Medulla oblongata (tissue), 1 donor: ENCODE measurements around the gene CFAP69.
"Not testable (repeated sequence)": the region's sequence is repeated elsewhere in the genome, so short reads cannot be mapped to it uniquely, and the experiment has no call there.

Source experiments
- DNase-seq: peaks from one replicate; pipeline ENCODE4 v3.0.0-alpha.2; 2015; ENCODE audit errors: extremely low spot score

Gene CFAP69

GRCh38 chr7:90345595-90346335 lies 100.8 kb downstream of the CFAP69 start:
- peak; percentile 43 for DNase-seq

DNA sequence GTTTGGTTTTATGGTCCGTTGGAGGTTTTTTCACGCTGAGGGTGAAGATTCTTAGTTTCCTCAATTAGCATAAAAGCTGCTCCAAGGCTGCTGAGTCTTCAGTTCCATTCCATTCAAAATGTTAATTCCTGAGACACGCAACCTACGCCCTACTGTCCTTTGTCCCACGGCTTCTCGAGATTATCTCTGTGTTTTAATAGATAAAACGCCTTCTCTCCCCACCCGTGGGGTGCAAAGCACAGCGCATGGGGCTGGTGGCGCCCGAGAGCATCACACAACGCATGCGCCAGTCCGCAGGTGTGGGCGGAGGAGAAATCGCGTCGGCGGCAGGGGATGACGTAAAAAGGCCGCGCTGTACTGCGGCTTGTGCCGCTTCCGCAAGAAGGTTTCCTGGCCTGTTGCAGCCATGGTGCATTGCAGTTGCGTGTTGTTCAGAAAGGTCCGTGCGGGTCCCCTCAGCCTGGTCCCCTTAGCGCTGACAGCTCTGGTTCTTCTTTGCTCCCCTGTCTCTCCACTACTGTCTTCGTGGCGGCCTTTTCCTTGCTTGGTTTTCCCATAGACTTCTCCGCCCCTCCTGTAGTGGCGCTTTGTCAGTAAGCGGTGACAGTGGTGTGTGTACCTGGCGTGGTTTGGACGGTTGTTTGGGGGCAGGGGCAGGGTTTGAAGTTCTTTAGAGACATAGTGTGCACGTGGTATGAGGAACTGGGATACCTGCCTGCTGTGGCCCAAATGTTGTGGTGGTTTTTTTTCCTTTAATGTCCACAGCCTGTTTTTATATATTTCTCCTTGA lies 101.6 kb downstream of the CFAP69 start, which contains the start of gene GTPBP10:
Gene GTPBP10, plus strand, starts transcription at position 381 of the 790 bp plus-strand sequence. Its CDS starts 26 bp downstream, at position 407.
- peak; percentile 96 for DNase-seq

DNA sequence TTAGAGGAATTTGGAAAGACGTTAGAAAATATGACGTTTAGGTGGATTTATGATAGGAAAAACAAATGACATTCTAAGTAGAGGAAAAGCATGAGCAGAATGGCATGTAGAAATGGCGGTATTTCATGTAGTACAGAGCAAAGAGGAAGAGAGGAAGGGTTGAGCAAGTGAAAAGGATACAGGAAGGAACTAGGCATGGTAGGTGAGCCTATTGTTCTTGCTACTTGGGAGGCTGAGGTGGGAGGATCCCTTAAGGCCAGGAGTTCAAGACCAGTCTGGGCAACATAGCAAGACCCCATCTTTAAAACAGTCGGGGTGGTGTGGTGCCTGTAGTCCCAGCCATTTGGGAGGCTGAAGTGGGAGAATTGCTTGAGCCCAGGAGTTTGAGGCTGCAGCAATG lies 102.8 kb downstream of the CFAP69 start:
- no peak for DNase-seq

- DNase-seq: no peak
These were observed 104.3 kb downstream of the CFAP69 start for GRCh38 chr7:90349305-90349704.

- DNase-seq: not testable (repeated sequence)
These were observed 105.1 kb downstream of the CFAP69 start for GRCh38 chr7:90350032-90350431.

DNA sequence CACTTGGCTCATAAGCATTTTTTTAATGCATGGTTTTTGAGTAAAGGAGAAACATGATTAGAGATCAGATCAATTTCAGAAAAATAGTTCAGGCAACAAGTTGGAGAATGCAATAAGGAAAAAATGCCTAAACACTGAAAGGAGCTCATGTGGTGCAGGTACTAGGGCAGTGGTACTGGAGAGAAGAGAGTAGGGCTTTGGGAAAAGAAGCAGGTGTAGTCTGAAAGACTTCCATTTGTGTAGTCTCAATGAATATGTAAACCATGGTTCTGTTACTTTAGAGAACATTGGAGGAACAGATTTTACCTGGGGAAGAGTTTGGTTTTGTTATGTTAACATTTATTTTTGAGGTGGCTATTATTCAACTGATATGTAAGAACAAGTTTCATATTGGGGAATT lies 107.0 kb downstream of the CFAP69 start:
- no peak for DNase-seq
